B cell (primary cell): ENCODE measurements around the gene NCOA3. TPM values are rescaled to one million over a fixed set of nuclear protein-coding genes. Genes with fewer than 3 reads are reported as not detected.

Experiments
- ATAC-seq: fragments of 200-7000 bp; cut with Tn5 transposase; one replicate; pipeline ENCODE4 v1.10.0; 2021; ENCODE audit warnings: low read depth, mild to moderate bottlenecking, moderate number of reproducible peaks, moderate library complexity
- CTCF ChIA-PET: fragments of 350-600 bp; sonication (Branson Sonifier 250); formaldehyde crosslinking; loops from one replicate; lab custom pipeline; 2021; ENCODE audit warnings: antibody characterized with exemption, inconsistent platforms; lab: Charles Lee
- POLR2A ChIA-PET: fragments of 350-600 bp; sonication (Branson Sonifier 250); formaldehyde crosslinking; loops from one replicate; lab custom pipeline; 2021; ENCODE audit warnings: antibody characterized with exemption; lab: Charles Lee
- DNase-seq: peaks from one replicate; pipeline ENCODE4 v3.0.0; 2013
- H2AFZ ChIP-seq: 2 replicates; pipeline ENCODE4 v1.6.1; 2012; ENCODE audit warnings: mild to moderate bottlenecking, low read depth, low read length; ENCODE audit not compliant: insufficient read depth, poor library complexity, severe bottlenecking
- H3K27ac ChIP-seq, 2 donors: 1 replicate in 1 of 2; 2 replicates in 1 of 2; pipeline ENCODE4 v1.5.1; 2012 to 2013; ENCODE audit warnings: low read length in 2 of 2, mild to moderate bottlenecking in 2 of 2, moderate library complexity in 1 of 2
- H3K27me3 ChIP-seq, 4 experiments: fragments of 200-600 bp in 1 of 4; sonication (generic) in 1 of 4; replicated peaks in 1 of 4; 1 replicate in 2 of 4; 2 replicates in 2 of 4; pipeline versions ENCODE4 v1.6.1 to v1.7.0; 2013 to 2016; ENCODE audit warnings: low read length in 3 of 4, mild to moderate bottlenecking in 2 of 4, mixed read lengths in 1 of 4, moderate library complexity in 1 of 4; ENCODE audit not compliant: insufficient read depth in 4 of 4, control insufficient read depth in 3 of 4; ENCODE audit errors: control extremely low read depth in 1 of 4
- H3K36me3 ChIP-seq, 2 experiments: replicated peaks in 1 of 2; 1 replicate in 1 of 2; 2 replicates in 1 of 2; pipeline versions ENCODE4 v1.6.1 to v1.7.1; 2013; ENCODE audit warnings: low read length in 1 of 2; ENCODE audit not compliant: insufficient read depth in 2 of 2, control insufficient read depth in 1 of 2; ENCODE audit errors: control extremely low read depth in 1 of 2, extremely low read depth in 1 of 2
- H3K4me1 ChIP-seq, 2 donors: fragments of 200-600 bp in 1 of 2; sonication (generic) in 1 of 2; 1 replicate in 1 of 2; 2 replicates in 1 of 2; pipeline versions ENCODE4 v1.5.1 to v1.6.1; 2013 to 2017; ENCODE audit warnings: low read length in 2 of 2; ENCODE audit not compliant: control insufficient read depth in 2 of 2, insufficient read depth in 2 of 2
- H3K4me2 ChIP-seq: replicated peaks from 2 replicates; pipeline ENCODE3; 2012; ENCODE audit warnings: mild to moderate bottlenecking, low read depth, low read length; ENCODE audit not compliant: poor library complexity, severe bottlenecking
- H3K4me3 ChIP-seq, 5 experiments: fragments of 200-600 bp in 1 of 5; sonication (generic) in 1 of 5; 1 replicate in 3 of 5; 2 replicates in 2 of 5; pipeline versions ENCODE4 v1.5.1 to v1.7.0; 2011 to 2016; ENCODE audit warnings: low read length in 4 of 5, mild to moderate bottlenecking in 4 of 5, low read depth in 2 of 5, control low read depth in 1 of 5, moderate library complexity in 1 of 5; ENCODE audit not compliant: insufficient read depth in 1 of 5; ENCODE audit errors: control extremely low read depth in 1 of 5, extremely low read depth in 1 of 5
- H3K79me2 ChIP-seq: fragments of 200-600 bp; sonication (generic); one replicate; pipeline ENCODE4 v1.6.0; 2016; ENCODE audit warnings: low read length; ENCODE audit not compliant: control insufficient read depth, insufficient read depth
- H3K9ac ChIP-seq: fragments of 200-600 bp; sonication (generic); 2 replicates; pipeline ENCODE4 v1.6.1; 2017; ENCODE audit warnings: mild to moderate bottlenecking, low read length, moderate library complexity
- H3K9me3 ChIP-seq, 3 donors: one replicate each; pipeline versions ENCODE4 v1.6.1 to v1.7.1; 2013; ENCODE audit warnings: low read length in 2 of 3; ENCODE audit not compliant: control insufficient read depth in 2 of 3, insufficient read depth in 1 of 3; ENCODE audit errors: control extremely low read depth in 1 of 3
- H4K20me1 ChIP-seq: 2 replicates; pipeline ENCODE4 v1.6.0; 2012; ENCODE audit warnings: mild to moderate bottlenecking, low read length; ENCODE audit not compliant: insufficient read depth, control insufficient read depth, poor library complexity, severe bottlenecking
- H3K27ac Mint-ChIP-seq: one replicate; pipeline ENCODE4 v1.8.0; 2021; ENCODE audit warnings: mixed read lengths
- H3K27me3 Mint-ChIP-seq: one replicate; pipeline ENCODE4 v1.8.0; 2021; ENCODE audit warnings: mixed read lengths
- H3K4me1 Mint-ChIP-seq: one replicate; pipeline ENCODE4 v1.8.0; 2021; ENCODE audit warnings: mixed read lengths
- H3K4me3 Mint-ChIP-seq: one replicate; pipeline ENCODE4 v1.8.0; 2021; ENCODE audit warnings: mixed read lengths
- H3K9me3 Mint-ChIP-seq: one replicate; pipeline ENCODE4 v1.8.0; 2022; ENCODE audit warnings: mixed read lengths; ENCODE audit not compliant: insufficient read depth
- CTCF ChIP-seq: fragments of 200-600 bp; IDR thresholded peaks from one replicate; pipeline ENCODE4 v1.8.0; 2022; ENCODE audit warnings: antibody characterized with exemption, mild to moderate bottlenecking
- EZH2 ChIP-seq: IDR thresholded peaks from 2 replicates; pipeline ENCODE4 v1.6.1; 2012; ENCODE audit warnings: borderline replicate concordance, low read depth, mild to moderate bottlenecking, moderate library complexity, low read length; ENCODE audit not compliant: insufficient read depth, poor library complexity, severe bottlenecking
- WGBS: methylation state at CpG from one replicate; pipeline ENCODE4 v1.1.5; 2013; ENCODE audit warnings: missing lambda C conversion rate; ENCODE audit not compliant: insufficient coverage; 5-methylcytosine and 5-hydroxymethylcytosine counted together
- intact Hi-C: fragments of 100-400 bp; cut with micrococcal nuclease; formaldehyde crosslinking; loops from one replicate; pipeline ENCODE4 v1.10.0; 2022
- polyA plus RNA-seq: library from polyadenylated mRNA; depleted of rRNA; stranded (reverse); fragments of >200 nt; gene quantifications from 2 replicates; pipeline ENCODE4 v1.2.3, GENCODE V29; 2012
- total RNA-seq, 2 donors: library from RNA; stranded (reverse); fragments of 120-200 nt in 1 of 2; gene quantifications; 1 replicate in 1 of 2; 2 replicates in 1 of 2; pipeline versions ENCODE4 v1.2.3 to v1.2.4, GENCODE V29; 2013 to 2022

NCOA3 gene
- total and polyA plus RNA-seq, 2 donors (not counting 1 experiment from before 2014, with no cell fraction given): 54.0 to 309 TPM

DNA sequence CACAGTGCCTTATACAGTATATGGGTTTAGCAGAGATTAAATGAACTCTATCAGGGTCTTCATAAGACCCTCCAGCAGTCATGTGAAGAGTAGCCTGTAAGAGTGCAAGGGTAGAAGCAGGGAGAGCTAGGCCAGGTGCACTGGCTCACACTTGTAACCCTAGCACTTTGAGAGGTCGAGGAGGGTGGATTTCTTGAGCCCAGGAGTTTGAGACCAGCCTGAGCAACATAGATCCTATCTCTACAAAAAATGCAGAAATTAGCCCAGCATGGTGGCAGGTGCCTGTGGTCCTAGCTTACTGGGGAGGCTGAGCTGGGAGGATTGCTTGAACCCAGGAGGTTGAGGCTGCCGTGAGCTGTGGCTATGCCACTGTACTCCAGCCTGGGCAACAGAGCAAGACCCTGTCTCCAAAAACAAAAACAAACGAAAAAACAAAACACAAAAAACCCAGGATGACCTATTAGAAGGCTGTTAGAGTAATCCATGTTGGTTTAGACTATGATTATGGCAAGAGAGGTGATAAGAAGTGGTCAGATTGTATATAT is 31.9 kb downstream of the NCOA3 start:
- H3K4me1 ChIP-seq: peaks cover 40 to 52% of the 10 kb centered on the region in 2 donors
- H3K4me2 ChIP-seq: peak overlapping the region; percentile 14
- ATAC-seq (no peak), DNase-seq (no peak)
- peak overlapping the region in 1 of 2 donors; percentile 68 for H3K27ac ChIP-seq
- ChIA-PET POLR2A (no interaction called here), CTCF (no interaction called here)
- peak overlapping the region; percentile 2 for H3K27ac Mint-ChIP-seq
- no peaks in the 10 kb centered on the region for H3K9me3 ChIP-seq
- H2AFZ ChIP-seq: no peak overlapping the region
- no peaks in the 10 kb centered on the region for H3K9me3 Mint-ChIP-seq
- peaks cover 66% of the 10 kb centered on the region for H3K4me1 Mint-ChIP-seq
- H3K27me3 Mint-ChIP-seq: no peaks in the 10 kb centered on the region
- no CpG with 5 or more reads among the region's 3 CpGs for WGBS
- TF ChIP-seq EZH2: no peak
- no peak for TF ChIP-seq CTCF
- H3K4me3 ChIP-seq: no peak overlapping the region
- peaks cover 99% of the 10 kb centered on the region for H3K79me2 ChIP-seq
- no peaks in the 10 kb centered on the region for H3K27me3 ChIP-seq
- no peak overlapping the region for H3K9ac ChIP-seq
- no peak overlapping the region for H3K4me3 Mint-ChIP-seq
- H4K20me1 ChIP-seq: peaks cover 83% of the 10 kb centered on the region
- peaks cover 5 to 33% of the 10 kb centered on the region in 2 experiments for H3K36me3 ChIP-seq
- intact Hi-C loops: no loop called here

- Histone ChIP-seq H3K36me3 (peaks cover 6 to 33% of the 10 kb centered on the region in 2 experiments), H3K27ac (peak overlapping the region in 1 of 2 donors; percentile 46), H3K9me3 (no peaks in the 10 kb centered on the region), H4K20me1 (peaks cover 87% of the 10 kb centered on the region), H3K4me3 (no peak overlapping the region), H2AFZ (no peak overlapping the region), H3K27me3 (no peaks in the 10 kb centered on the region), H3K79me2 (peaks cover 99% of the 10 kb centered on the region), H3K4me2 (peak overlapping the region; percentile 11), H3K4me1 (peaks cover 48 to 56% of the 10 kb centered on the region in 2 donors), H3K9ac (no peak overlapping the region)
- intact Hi-C loops: no loop called here
- Mint-ChIP-seq H3K4me3 (no peak overlapping the region), H3K9me3 (no peaks in the 10 kb centered on the region), H3K27ac (no peak overlapping the region), H3K27me3 (no peaks in the 10 kb centered on the region), H3K4me1 (peaks cover 72% of the 10 kb centered on the region)
- WGBS: no CpG with 5 or more reads among the region's 5 CpGs
- POLR2A ChIA-PET: no interaction called here
- ATAC-seq (no peak), DNase-seq (no peak)
- CTCF ChIA-PET: interaction anchor here (0.5 to 0.9 kb wide), 3 partner anchors 21 to 125 kb away, joined by 3 read pairs; no protein-coding TSS in a partner anchor
- TF ChIP-seq CTCF (no peak), EZH2 (no peak)
Measured at GRCh38 chr20:47534405-47534804, 32.7 kb downstream of the NCOA3 start.
